A549 treated with AZD9567 at 1 μM for 4 hours (cell line): Measurements from ENCODE around the gene LGALS14. TPM values are rescaled to one million over a fixed set of nuclear protein-coding genes. Genes with fewer than 3 reads are reported as not detected.

Experiments
- total RNA-seq: library from RNA; stranded (reverse); fragments of 200-300 nt; extraction: Qiagen RNA extraction; gene quantifications from 5 replicates; pipeline ENCODE4 v1.2.3, GENCODE V29; 2022; ENCODE audit not compliant: insufficient read depth

LGALS14 gene
- not detected in 5 replicates for total RNA-seq

GRCh38 chr19:39704181-39705044 lies at the start of gene LGALS14:
LGALS14 (plus strand) TSS chr19:39704481; CDS start chr19:39704529, 48 bp downstream.

GRCh38 chr19:39655613-39656012 lies 48.7 kb upstream of the LGALS14 start, which contains the start of gene LGALS16:
LGALS16 (plus strand) TSS chr19:39655913; CDS start chr19:39655962, 49 bp downstream.

DNA sequence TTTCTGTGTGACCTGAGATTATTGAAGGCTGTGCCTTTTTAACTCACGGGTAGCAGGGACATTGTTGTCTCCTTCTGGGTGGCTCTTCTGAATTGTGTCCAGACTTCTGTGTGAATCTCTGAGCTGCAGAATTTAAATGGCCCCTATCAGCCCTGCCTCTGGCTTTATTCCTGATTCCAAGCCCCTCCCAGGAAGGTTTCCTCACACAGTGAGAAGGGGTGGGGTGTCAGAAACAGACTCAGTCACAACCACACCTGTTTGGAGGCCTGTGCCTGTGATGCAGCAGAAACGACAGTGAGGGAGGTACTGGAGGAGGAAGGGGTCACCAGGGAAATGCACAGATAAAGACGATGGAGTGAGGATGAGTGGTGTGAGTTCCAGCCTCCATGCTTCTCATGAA lies 33.6 kb downstream of the LGALS14 start, which contains the start of gene CLC:
CLC (minus strand) TSS at position 139 of the 400 bp plus-strand sequence; CDS start at position 62, 77 bp downstream.

Other genes with a start within 250 kb of the LGALS14 start
- 179 to 235 TPM (median 217 TPM) in 5 replicates for gene TIMM50, start 223.6 kb upstream of the LGALS14 start, total RNA-seq
- 3.6 to 11.6 TPM (median 10.2 TPM) in 5 replicates for gene DLL3, start 205.5 kb upstream of the LGALS14 start, total RNA-seq
- gene SELENOV, start 189.3 kb upstream of the LGALS14 start, total RNA-seq, result not detected in 5 replicates
- 8.2 to 12.8 TPM (median 8.7 TPM) in 5 replicates for gene EID2B, start 171.6 kb upstream of the LGALS14 start, total RNA-seq
- gene EID2, start 164.3 kb upstream of the LGALS14 start, total RNA-seq, result 32.5 to 48.7 TPM (median 45.4 TPM) in 5 replicates
- not detected in 5 replicates for gene LGALS13, start 102.0 kb upstream of the LGALS14 start, total RNA-seq
- gene LGALS16, start 48.6 kb upstream of the LGALS14 start, total RNA-seq, result not detected in 5 replicates
- gene CLC, start 33.5 kb downstream of the LGALS14 start, total RNA-seq, result not detected in 5 replicates
- not detected in 5 replicates for gene LEUTX, start 74.4 kb downstream of the LGALS14 start, total RNA-seq
- 12.6 to 21.5 TPM (median 21.4 TPM) in 5 replicates for gene DYRK1B, start 129.7 kb downstream of the LGALS14 start, total RNA-seq
- 671 to 741 TPM (median 735 TPM) in 5 replicates for gene FBL, start 141.9 kb downstream of the LGALS14 start, total RNA-seq
- gene FCGBP, start 230.2 kb downstream of the LGALS14 start, total RNA-seq, result 0.69 to 1.2 TPM (median 0.86 TPM) in 5 replicates